Ovary (tissue), 9 donors: Measurements from ENCODE around the gene ZNF561. TPM values are rescaled to one million over a fixed set of nuclear protein-coding genes. Genes with fewer than 3 reads are reported as not detected.

ENCODE experiments used
- DNase-seq, 5 donors: peaks; one replicate each; pipeline ENCODE4 v3.0.0-alpha.2; 2019 to 2020
- H3K27ac ChIP-seq, 2 donors: fragments of 200-600 bp; one replicate each; pipeline versions ENCODE4 v1.5.1 to v1.8.0; 2019 to 2022
- H3K27me3 ChIP-seq: fragments of 200-600 bp; one replicate; pipeline ENCODE4 v1.8.0; 2022
- H3K36me3 ChIP-seq: fragments of 200-600 bp; sonication (generic); one replicate; pipeline ENCODE4 v1.5.1; 2019
- H3K4me1 ChIP-seq: one replicate; pipeline ENCODE4 v1.8.1; 2013; ENCODE audit warnings: mild to moderate bottlenecking, moderate library complexity; ENCODE audit not compliant: insufficient read depth
- H3K4me3 ChIP-seq: fragments of 200-600 bp; sonication (generic); one replicate; pipeline ENCODE4 v1.5.1; 2017
- H3K9me3 ChIP-seq, 2 donors: fragments of 200-600 bp in 1 of 2; sonication (generic) in 1 of 2; one replicate each; pipeline versions ENCODE4 v1.5.1 to v1.8.1; 2013 to 2019; ENCODE audit warnings: mild to moderate bottlenecking in 1 of 2, moderate library complexity in 1 of 2
- CTCF ChIP-seq, 3 donors: fragments of 450-650 bp in 2 of 3; fragments of 200-600 bp in 1 of 3; IDR thresholded peaks; one replicate each; pipeline versions ENCODE4 v1.5.1 to v1.8.0; 2016 to 2022; ENCODE audit warnings: antibody characterized with exemption in 3 of 3, mild to moderate bottlenecking in 1 of 3
- EP300 ChIP-seq: sonication (generic); formaldehyde crosslinking; IDR thresholded peaks from one replicate; pipeline ENCODE4 v1.6.1; 2017; ENCODE audit warnings: antibody characterized with exemption
- POLR2A ChIP-seq: fragments of 450-650 bp; IDR thresholded peaks from one replicate; pipeline ENCODE4 v1.6.1; 2017; ENCODE audit warnings: antibody characterized with exemption, mild to moderate bottlenecking, moderate library complexity
- WGBS, 3 donors: extraction: QIAGEN DNeasy Blood & Tissue Kit in 1 of 3; methylation state at CpG; one replicate each; pipeline versions ENCODE4 v1.1.5 to v1.1.7; 2013 to 2017; 5-methylcytosine and 5-hydroxymethylcytosine counted together
- intact Hi-C, 4 donors: fragments of 100-400 bp; cut with DNase I; formaldehyde crosslinking; loops; one replicate each; pipeline versions ENCODE4 v1.11.0 to v1.15.1; 2022 to 2023
- polyA plus RNA-seq, 2 donors: library from polyadenylated mRNA; stranded (reverse); fragments of 200-250 nt in 1 of 2; fragments of 350-450 nt in 1 of 2; fragmentation: Illumina TruSeq in 1 of 2; extraction: RNeasy Lipid Tissue Mini Kit (QIAGEN cat#74804) in 1 of 2; gene quantifications; one replicate each; pipeline ENCODE4 v1.2.3, GENCODE V29; 2013 to 2014
- total RNA-seq, 7 donors: library from RNA; depleted of rRNA in 2 of 7; stranded (reverse); fragments of >200 nt in 2 of 7; fragmentation: NEBNext Ultra II Directional in 3 of 7; extraction: Animal tissue kit (Norgen Biotek cat#: 25700) in 3 of 7; gene quantifications; one replicate each; pipeline versions ENCODE4 v1.1.0 to v1.2.4, GENCODE V29; 2016 to 2023
- donor health status: DM: no; HTN: no; CAD: no; lungs with moderate emphysema.
- donor health status: DM: no; HTN: no; CAD: no.
- donor health status: Bipolar disorder and iron deficiency.
- donor health status: DM: yes; HTN: yes; CAD: no.
- donor health status: DM: no; HTN: no; CAD: no.
- donor health status: DM: yes; HTN: yes; CAD: no.

ZNF561 gene
- total and polyA plus RNA-seq, 9 donors, result 27.1 to 48.3 (median 38.5) TPM

GRCh38 chr19:9566729-9567128 is 54.3 kb downstream of the ZNF561 start:
- Histone ChIP-seq H3K4me3 (no peak overlapping the region), H3K9me3 (peaks cover 24 to 86% of the 10 kb centered on the region in 2 donors), H3K4me1 (no peaks in the 10 kb centered on the region), H3K27me3 (no peaks in the 10 kb centered on the region), H3K36me3 (peaks cover 3% of the 10 kb centered on the region), H3K27ac (no peak overlapping the region)
- no peak for TF ChIP-seq EP300
- no peak for TF ChIP-seq POLR2A
- TF ChIP-seq CTCF (IDR thresholded peaks at IDR 0.05), result no peak
- intact Hi-C loops, result no loop called here
- no peak for DNase-seq
- 94 to 96% (median 96%) methylated on average over 1 of the region's 1 CpG for WGBS, 3 donors

- Histone ChIP-seq H3K36me3 (peaks cover 3% of the 10 kb centered on the region), H3K9me3 (peaks cover 25 to 84% of the 10 kb centered on the region in 2 donors), H3K27me3 (no peaks in the 10 kb centered on the region), H3K4me3 (no peak overlapping the region), H3K4me1 (no peaks in the 10 kb centered on the region), H3K27ac (no peak overlapping the region)
- 95 to 97% (median 96%) methylated on average over 9 of the region's 9 CpGs for WGBS, 3 donors
- no peak for DNase-seq
- no peak for TF ChIP-seq POLR2A
- no peak for TF ChIP-seq CTCF (IDR thresholded peaks at IDR 0.05)
- no peak for TF ChIP-seq EP300
- intact Hi-C loops, result no loop called here
Measured at GRCh38 chr19:9565900-9566705, 54.9 kb downstream of the ZNF561 start.

Other genes with a start within 250 kb of the ZNF561 start
- 10 to 100 TPM; 15.5 to 24.3 (median 22.9) TPM for gene ZNF266, start 185.7 kb downstream of the ZNF561 start, total RNA-seq
- 10 to 100 TPM; 23.0 to 27.6 TPM for gene ZNF266, start 185.7 kb downstream of the ZNF561 start, polyA plus RNA-seq
- under 1 TPM in 4 of 7 donors, not detected in 3; 0.10 to 0.38 (median 0.24) TPM for gene ZNF560, start 122.6 kb downstream of the ZNF561 start, total RNA-seq
- gene ZNF560, start 122.6 kb downstream of the ZNF561 start, polyA plus RNA-seq, result under 1 TPM; 0.07 to 0.32 TPM
- gene ZNF426, start 82.6 kb downstream of the ZNF561 start, total RNA-seq, result 10 to 100 TPM; 12.9 to 35.1 (median 29.3) TPM
- gene ZNF426, start 82.6 kb downstream of the ZNF561 start, polyA plus RNA-seq, result 10 to 100 TPM in 1 of 2 donors, 1 to 10 TPM in 1; 7.7 to 16.9 TPM
- 10 to 100 TPM; 19.6 to 49.0 (median 33.2) TPM for gene ZNF121, start 36.7 kb downstream of the ZNF561 start, total RNA-seq
- 1 to 10 TPM; 4.2 to 5.8 TPM for gene ZNF121, start 36.7 kb downstream of the ZNF561 start, polyA plus RNA-seq
- 10 to 100 TPM; 26.0 to 54.6 (median 36.2) TPM for gene ZNF562, start 53.9 kb upstream of the ZNF561 start, total RNA-seq
- 10 to 100 TPM in 1 of 2 donors, 1 to 10 TPM in 1; 8.1 to 12.2 TPM for gene ZNF562, start 53.9 kb upstream of the ZNF561 start, polyA plus RNA-seq
- gene ZNF846, start 147.5 kb upstream of the ZNF561 start, total RNA-seq, result 10 to 100 TPM; 12.6 to 31.0 (median 21.0) TPM
- 10 to 100 TPM; 10.6 to 20.3 TPM for gene ZNF846, start 147.5 kb upstream of the ZNF561 start, polyA plus RNA-seq
- 10 to 100 TPM; 22.3 to 34.4 (median 27.7) TPM for gene FBXL12, start 197.8 kb upstream of the ZNF561 start, total RNA-seq
- gene FBXL12, start 197.8 kb upstream of the ZNF561 start, polyA plus RNA-seq, result 10 to 100 TPM; 18.3 to 24.0 TPM
- gene UBL5, start 206.7 kb upstream of the ZNF561 start, total RNA-seq, result 100 to 1,000 TPM; 217 to 412 (median 255) TPM
- 100 to 1,000 TPM; 315 to 492 TPM for gene UBL5, start 206.7 kb upstream of the ZNF561 start, polyA plus RNA-seq
- 10 to 100 TPM; 49.2 to 70.9 (median 61.0) TPM for gene PIN1, start 214.1 kb upstream of the ZNF561 start, total RNA-seq
- 10 to 100 TPM in 1 of 2 donors, 1 to 10 TPM in 1; 6.3 to 94.2 TPM for gene PIN1, start 214.1 kb upstream of the ZNF561 start, polyA plus RNA-seq